Activated naive CD8-positive, alpha-beta T cell treated with anti-CD3 and anti-CD28 coated beads, Interleukin-2, amount 10 ng/mL, durations not matched to agents 7 days and 5 days (primary cell): ENCODE data around the gene SDR9C7. TPM values are rescaled to one million over a fixed set of nuclear protein-coding genes. Genes with fewer than 3 reads are reported as not detected.
"Not testable (repeated sequence)": the region's sequence is repeated elsewhere in the genome, so short reads cannot be mapped to it uniquely, and the experiment has no call there.

ENCODE experiments used
- ATAC-seq: fragments of 150-1000 bp; cut with Tn5 transposase; one replicate; pipeline ENCODE4 v1.10.0; 2021; ENCODE audit warnings: low read depth, moderate library complexity
- POLR2A ChIA-PET: fragments of 350-600 bp; sonication (Branson Sonifier 250); formaldehyde crosslinking; loops from one replicate; lab custom pipeline; 2021; ENCODE audit warnings: antibody characterized with exemption; lab: Charles Lee
- DNase-seq: peaks from one replicate; pipeline ENCODE4 v3.0.0; 2021
- H3K27ac Mint-ChIP-seq: one replicate; pipeline ENCODE4 v1.8.0; 2022; ENCODE audit warnings: mild to moderate bottlenecking, mixed read lengths
- H3K27me3 Mint-ChIP-seq: one replicate; pipeline ENCODE4 v1.8.0; 2022; ENCODE audit warnings: mild to moderate bottlenecking, moderate library complexity, mixed read lengths
- H3K36me3 Mint-ChIP-seq: one replicate; pipeline ENCODE4 v1.8.0; 2021; ENCODE audit warnings: mild to moderate bottlenecking, mixed read lengths
- H3K4me1 Mint-ChIP-seq: one replicate; pipeline ENCODE4 v1.8.0; 2021; ENCODE audit warnings: mixed read lengths
- H3K4me3 Mint-ChIP-seq: one replicate; pipeline ENCODE4 v1.8.0; 2022; ENCODE audit warnings: mild to moderate bottlenecking, moderate library complexity, mixed read lengths
- H3K9me3 Mint-ChIP-seq: one replicate; pipeline ENCODE4 v1.8.0; 2021; ENCODE audit warnings: mixed read lengths
- total RNA-seq, 2 experiments: library from RNA; stranded (reverse); gene quantifications; one replicate each; pipeline ENCODE4 v1.2.3, GENCODE V29; 2021

SDR9C7 gene
- total RNA-seq, 2 experiments from 2014 or later: not detected

DNA sequence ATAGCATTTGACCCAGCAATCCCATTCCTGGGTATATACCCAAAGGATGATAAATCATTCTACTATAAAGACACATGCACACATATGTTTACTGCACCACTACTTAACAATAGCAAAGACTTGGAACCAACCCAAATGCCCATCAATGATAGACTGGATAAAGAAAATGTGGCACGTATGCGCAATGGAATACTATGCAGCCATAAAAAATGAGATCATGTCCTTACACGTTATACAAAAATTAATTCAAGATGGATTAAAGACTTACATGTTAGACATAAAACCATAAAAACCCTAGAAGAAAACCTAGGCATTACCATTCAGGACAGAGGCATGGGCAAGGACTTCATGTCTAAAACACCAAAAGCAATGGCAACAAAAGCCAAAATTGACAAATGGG, 16.1 kb downstream of the SDR9C7 start:
- H3K9me3 Mint-ChIP-seq, H3K27ac Mint-ChIP-seq, DNase-seq, H3K4me3 Mint-ChIP-seq, POLR2A ChIA-PET, H3K4me1 Mint-ChIP-seq, ATAC-seq, H3K36me3 Mint-ChIP-seq: not testable (repeated sequence)
- H3K27me3 Mint-ChIP-seq: peaks cover 11% of the 10 kb centered on the region

DNA sequence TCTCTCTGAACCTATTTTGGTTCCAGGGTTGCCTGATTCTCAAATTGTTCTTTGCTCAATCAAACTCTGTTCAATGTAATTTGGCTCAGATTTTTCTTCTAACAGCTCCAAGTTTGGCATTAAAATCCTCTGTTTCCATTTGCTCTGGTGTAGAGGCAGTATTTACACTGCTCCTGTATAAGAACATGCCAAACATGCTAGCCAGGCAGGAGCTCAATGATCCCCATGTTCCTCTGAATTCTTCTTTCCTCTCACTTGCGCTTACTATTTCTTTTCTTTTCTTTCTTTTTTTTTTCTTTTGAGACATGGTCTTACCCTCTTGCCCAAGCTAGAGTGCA, 17.2 kb downstream of the SDR9C7 start:
- no peak overlapping the region for H3K27ac Mint-ChIP-seq
- no peak for ATAC-seq
- no peaks in the 10 kb centered on the region for H3K4me1 Mint-ChIP-seq
- no peak for DNase-seq
- H3K27me3 Mint-ChIP-seq: peaks cover 11% of the 10 kb centered on the region
- POLR2A ChIA-PET: no interaction called here
- no peak overlapping the region for H3K4me3 Mint-ChIP-seq
- H3K9me3 Mint-ChIP-seq: no peaks in the 10 kb centered on the region
- H3K36me3 Mint-ChIP-seq: no peaks in the 10 kb centered on the region

DNA sequence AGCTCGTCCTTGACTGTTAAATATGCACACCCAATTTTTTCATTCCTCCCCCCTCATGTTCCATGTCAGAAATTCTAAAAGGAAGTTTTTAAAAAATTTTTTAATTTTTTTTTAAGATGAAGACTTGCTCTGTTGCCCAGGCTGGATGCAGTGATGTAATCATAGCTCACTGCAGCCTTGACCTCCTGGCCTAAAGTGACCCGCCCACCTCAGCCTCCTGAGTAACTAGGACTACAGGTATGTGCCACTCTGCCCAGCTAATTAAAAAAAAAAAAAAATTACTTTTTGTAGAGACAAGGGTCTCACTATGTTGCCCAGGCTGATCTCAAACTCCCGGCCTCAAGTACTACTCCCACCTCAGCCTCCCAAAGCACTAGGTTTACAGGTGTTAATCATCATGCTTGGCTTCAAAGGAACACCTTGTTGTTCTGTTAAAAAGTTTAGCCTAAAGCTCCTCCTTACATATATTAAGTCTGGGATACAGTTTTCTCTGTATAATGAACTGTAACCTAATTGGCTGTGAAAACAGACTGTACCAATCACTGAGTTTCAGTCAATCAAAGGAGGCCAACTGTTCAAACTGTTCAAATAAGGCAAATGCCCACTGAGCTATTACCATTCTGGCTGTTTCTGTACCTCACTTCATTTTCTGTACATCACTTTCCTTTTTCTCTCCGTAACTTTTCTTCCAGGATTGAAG, 17.8 kb downstream of the SDR9C7 start:
- no peak overlapping the region for H3K4me3 Mint-ChIP-seq
- peaks cover 3% of the 10 kb centered on the region for H3K9me3 Mint-ChIP-seq
- H3K4me1 Mint-ChIP-seq: no peaks in the 10 kb centered on the region
- DNase-seq (no peak), ATAC-seq (no peak)
- POLR2A ChIA-PET: no interaction called here
- H3K27me3 Mint-ChIP-seq: peaks cover 10% of the 10 kb centered on the region
- H3K36me3 Mint-ChIP-seq: no peaks in the 10 kb centered on the region
- no peak overlapping the region for H3K27ac Mint-ChIP-seq

DNA sequence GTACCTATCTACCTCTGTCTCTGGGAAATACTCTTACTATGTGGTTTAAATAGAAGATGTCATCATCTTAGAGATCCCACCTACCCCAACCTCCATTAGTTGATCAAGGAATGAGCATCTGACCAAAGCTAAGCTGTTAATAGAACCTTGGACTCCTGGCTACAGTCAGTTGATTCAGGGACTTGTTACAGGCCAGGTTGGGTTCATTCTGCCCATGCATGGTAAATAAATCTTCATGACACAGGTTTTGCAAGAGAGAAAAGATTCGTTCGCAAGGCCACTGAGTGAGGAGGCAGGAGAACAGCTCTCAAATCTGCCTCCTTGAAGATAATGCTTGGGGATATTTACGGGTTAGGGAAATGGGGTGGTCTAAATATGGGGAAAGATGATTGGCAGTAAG, 19.5 kb downstream of the SDR9C7 start:
- Mint-ChIP-seq H3K4me3 (no peak overlapping the region), H3K36me3 (no peaks in the 10 kb centered on the region), H3K27me3 (peaks cover 7% of the 10 kb centered on the region), H3K4me1 (no peaks in the 10 kb centered on the region), H3K27ac (no peak overlapping the region), H3K9me3 (peaks cover 13% of the 10 kb centered on the region)
- DNase-seq (no peak), ATAC-seq (no peak)
- POLR2A ChIA-PET: no interaction called here

DNA sequence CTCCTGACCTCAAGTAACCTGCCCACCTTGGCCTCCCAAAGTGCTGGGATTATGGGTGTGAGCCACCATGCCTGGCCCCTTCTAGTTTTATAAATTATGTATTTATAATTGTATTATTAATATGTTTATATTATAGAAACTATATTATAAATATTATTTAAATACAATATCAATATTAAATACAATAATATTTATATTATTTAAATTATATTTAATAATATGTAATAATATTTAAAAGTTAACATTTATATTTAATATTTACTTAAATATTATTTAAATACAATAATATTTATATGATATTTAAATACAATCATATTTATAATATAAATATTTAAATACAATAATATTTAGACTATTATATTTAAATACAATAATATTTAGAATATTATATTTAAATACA, 20.0 kb downstream of the SDR9C7 start:
- POLR2A ChIA-PET: no interaction called here
- H3K4me1 Mint-ChIP-seq: no peaks in the 10 kb centered on the region
- DNase-seq (no peak), ATAC-seq (no peak)
- H3K27me3 Mint-ChIP-seq: peaks cover 7% of the 10 kb centered on the region
- H3K9me3 Mint-ChIP-seq: peaks cover 16% of the 10 kb centered on the region
- H3K27ac Mint-ChIP-seq: no peak overlapping the region
- H3K36me3 Mint-ChIP-seq: no peaks in the 10 kb centered on the region
- no peak overlapping the region for H3K4me3 Mint-ChIP-seq

DNA sequence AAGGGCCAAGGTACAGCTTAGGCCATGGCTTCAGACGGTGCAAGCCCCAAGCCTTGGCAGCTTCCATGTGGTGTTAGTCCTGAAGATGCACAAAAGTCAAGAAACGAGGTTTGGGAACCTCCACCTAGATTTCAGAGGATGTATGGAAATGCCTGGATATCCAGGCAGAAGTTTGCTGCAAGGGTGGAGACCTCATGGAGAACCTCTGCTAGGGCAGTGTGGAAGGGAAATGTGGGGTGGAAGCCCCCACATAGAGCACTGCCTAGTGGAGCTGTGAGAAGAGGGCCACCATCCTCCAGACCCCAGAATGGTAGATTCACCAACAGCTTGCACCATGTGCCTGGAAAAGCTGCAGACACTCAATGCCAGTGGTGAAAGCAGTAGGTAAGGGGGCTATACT, 24.8 kb downstream of the SDR9C7 start:
- H3K27ac Mint-ChIP-seq, H3K4me3 Mint-ChIP-seq, H3K27me3 Mint-ChIP-seq, H3K36me3 Mint-ChIP-seq, DNase-seq, POLR2A ChIA-PET, ATAC-seq, H3K4me1 Mint-ChIP-seq: not testable (repeated sequence)
- H3K9me3 Mint-ChIP-seq: peaks cover 22% of the 10 kb centered on the region

DNA sequence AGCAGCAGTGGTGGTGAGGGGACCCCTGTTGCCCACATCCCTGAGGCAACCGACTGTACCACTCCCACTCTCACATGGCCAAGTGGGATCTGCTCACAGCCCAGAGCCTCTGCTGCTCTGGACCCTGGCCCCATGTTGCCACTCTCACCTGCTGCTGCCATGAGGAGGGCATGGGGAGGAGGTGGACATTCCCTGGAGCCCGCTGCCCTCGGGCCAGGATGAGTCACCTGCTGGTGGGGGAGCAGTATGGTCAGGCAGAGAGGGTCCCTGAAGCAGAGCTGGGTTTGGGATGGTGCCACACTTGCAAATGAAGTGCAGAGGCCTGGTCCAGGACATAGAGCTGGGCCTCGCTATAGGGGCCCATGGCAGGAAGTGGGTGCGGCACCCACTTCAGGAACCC, 26.1 kb downstream of the SDR9C7 start:
- POLR2A ChIA-PET: no interaction called here
- ATAC-seq (no peak), DNase-seq (no peak)
- H3K36me3 Mint-ChIP-seq: no peaks in the 10 kb centered on the region
- H3K9me3 Mint-ChIP-seq: peaks cover 22% of the 10 kb centered on the region
- H3K4me3 Mint-ChIP-seq: no peak overlapping the region
- no peaks in the 10 kb centered on the region for H3K4me1 Mint-ChIP-seq
- H3K27me3 Mint-ChIP-seq: peaks cover 7% of the 10 kb centered on the region
- no peak overlapping the region for H3K27ac Mint-ChIP-seq

DNA sequence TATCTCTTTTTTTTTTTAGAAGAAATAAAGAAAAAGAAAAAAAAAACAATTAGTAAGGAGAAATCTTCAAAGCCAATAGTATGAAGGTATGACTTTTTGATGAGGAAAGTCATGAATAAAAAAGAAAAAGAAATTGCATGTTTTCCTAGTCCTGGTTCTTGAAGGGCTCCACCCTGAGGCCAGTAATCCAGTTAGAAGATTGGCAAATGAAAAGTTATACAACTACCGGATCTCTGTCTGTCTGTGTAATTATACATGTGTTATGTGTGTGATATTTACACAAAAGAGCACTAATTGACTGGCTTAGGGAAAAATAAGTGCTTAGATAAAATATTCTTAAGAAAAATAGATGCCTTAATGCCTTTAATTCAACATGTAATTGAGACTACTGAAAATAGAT, 28.4 kb downstream of the SDR9C7 start:
- H3K27me3 Mint-ChIP-seq: peaks cover 5% of the 10 kb centered on the region
- H3K4me3 Mint-ChIP-seq: no peak overlapping the region
- no peaks in the 10 kb centered on the region for H3K4me1 Mint-ChIP-seq
- no peak overlapping the region for H3K27ac Mint-ChIP-seq
- peaks cover 29% of the 10 kb centered on the region for H3K9me3 Mint-ChIP-seq
- no peak for ATAC-seq
- no peak for DNase-seq
- POLR2A ChIA-PET: no interaction called here
- peaks cover 2% of the 10 kb centered on the region for H3K36me3 Mint-ChIP-seq

DNA sequence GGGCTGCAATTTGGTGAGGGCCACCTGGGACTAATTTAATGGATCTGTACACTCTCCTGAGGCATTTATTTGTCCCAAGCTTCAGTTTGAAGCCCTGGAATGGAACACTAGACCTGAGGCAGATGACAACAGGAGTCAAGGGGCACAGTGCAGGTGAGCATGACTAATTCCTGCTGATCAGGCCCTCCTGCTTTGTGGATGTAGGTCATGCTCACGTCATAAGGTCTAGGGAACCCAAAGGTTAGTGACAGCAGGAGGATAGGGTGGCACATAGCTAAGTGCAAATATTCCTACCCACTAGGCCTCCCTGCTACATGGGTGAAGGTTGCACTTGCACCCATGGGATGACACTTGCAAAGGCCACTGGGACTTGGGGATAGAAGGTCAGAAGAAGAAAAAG, 30.8 kb downstream of the SDR9C7 start:
- DNase-seq (no peak), ATAC-seq (no peak)
- H3K4me1 Mint-ChIP-seq: no peaks in the 10 kb centered on the region
- H3K4me3 Mint-ChIP-seq: no peak overlapping the region
- no peak overlapping the region for H3K27ac Mint-ChIP-seq
- POLR2A ChIA-PET: no interaction called here
- H3K9me3 Mint-ChIP-seq: peaks cover 22% of the 10 kb centered on the region
- H3K27me3 Mint-ChIP-seq: peaks cover 5% of the 10 kb centered on the region
- H3K36me3 Mint-ChIP-seq: peaks cover 2% of the 10 kb centered on the region

DNA sequence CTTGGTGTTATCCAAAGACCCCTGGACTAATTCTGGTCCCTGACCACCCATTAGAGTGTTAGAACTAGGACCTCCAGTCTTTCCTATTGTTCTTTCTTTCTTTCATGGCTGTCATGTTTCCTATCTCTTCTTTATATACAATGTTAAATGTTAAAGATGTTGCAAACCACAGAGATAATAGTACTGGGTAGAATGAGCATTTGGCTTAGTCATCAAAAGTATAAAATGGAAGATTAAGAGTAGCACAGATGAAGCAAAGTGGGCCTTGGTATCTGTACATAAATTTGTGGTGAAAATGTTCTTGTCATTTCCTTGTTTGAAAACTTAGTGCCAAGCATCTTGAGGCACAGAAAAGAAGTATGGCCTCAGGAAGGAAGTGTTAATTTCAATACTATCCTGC, 32.9 kb downstream of the SDR9C7 start:
- H3K4me1 Mint-ChIP-seq, H3K36me3 Mint-ChIP-seq, DNase-seq, H3K4me3 Mint-ChIP-seq, ATAC-seq, H3K27ac Mint-ChIP-seq, POLR2A ChIA-PET, H3K27me3 Mint-ChIP-seq: not testable (repeated sequence)
- H3K9me3 Mint-ChIP-seq: peaks cover 22% of the 10 kb centered on the region

DNA sequence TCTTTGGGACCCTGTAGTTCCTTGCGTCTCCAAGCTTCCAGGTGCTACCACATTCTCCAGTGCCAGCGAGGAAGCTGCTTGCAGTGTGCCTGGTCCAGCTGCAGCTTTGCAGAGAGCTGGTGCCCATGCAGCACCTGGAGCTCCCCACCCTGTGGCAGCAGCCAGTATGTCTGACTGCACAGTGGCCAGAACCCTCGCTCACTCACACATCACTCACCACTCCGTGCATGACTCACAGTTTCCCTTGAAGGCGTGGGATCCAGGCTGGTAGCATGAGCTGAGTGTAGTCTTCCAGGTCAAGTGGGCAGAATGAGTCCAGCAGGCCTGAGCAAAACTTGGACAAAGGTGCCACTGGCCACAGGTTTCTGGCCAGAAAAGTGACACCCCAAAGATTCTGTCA, 33.6 kb downstream of the SDR9C7 start:
- Mint-ChIP-seq H3K9me3 (peaks cover 25% of the 10 kb centered on the region), H3K36me3 (peaks cover 2% of the 10 kb centered on the region), H3K27ac (no peak overlapping the region), H3K27me3 (peaks cover 1% of the 10 kb centered on the region), H3K4me3 (no peak overlapping the region), H3K4me1 (no peaks in the 10 kb centered on the region)
- POLR2A ChIA-PET: no interaction called here
- ATAC-seq (no peak), DNase-seq (no peak)

DNA sequence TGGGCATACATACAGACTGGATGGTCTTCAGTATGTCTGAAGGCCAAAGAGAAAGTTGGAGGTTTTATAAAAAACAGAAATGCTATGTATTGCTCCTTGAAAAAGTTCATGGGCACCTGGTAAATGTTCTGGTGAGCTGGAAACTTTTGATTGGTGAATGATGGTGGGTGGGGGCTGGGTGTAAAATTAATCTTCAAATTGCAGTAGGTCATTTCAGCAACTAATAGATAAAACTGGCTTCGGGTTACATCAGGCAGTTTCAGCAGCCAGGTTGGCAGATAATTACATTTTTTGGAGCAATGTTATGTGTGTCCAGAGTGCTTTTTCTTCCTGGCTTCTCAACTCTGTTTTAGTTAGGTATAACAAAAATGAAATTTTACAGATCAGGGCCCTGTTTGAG, 35.3 kb downstream of the SDR9C7 start:
- DNase-seq: no peak

DNA sequence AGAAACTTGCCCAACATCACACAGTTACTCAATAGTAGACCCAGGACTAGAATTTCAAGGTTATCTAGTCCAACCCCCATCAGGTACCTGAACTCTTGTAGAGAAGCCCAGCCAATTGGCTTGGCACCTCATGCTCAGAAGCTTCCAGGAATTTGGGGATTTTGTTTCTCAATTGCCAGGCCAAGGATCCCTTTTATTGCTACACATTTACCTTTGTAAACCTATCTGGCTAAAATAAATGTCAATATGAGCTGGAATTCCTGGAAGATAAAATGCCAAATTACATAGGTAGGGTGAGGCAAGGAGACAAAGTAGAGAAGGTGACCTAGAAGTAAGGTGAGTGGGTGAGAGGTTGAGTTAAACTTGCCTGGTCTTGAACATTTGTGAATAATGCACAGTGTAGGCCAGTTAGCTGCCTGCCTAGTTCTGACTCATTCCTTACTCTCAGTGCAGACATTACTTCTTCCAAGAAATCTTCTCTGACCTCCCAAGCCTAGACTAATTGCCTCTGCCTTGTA, 36.3 kb downstream of the SDR9C7 start:
- peaks cover 1% of the 10 kb centered on the region for H3K27me3 Mint-ChIP-seq
- no peak overlapping the region for H3K27ac Mint-ChIP-seq
- peaks cover 2% of the 10 kb centered on the region for H3K36me3 Mint-ChIP-seq
- POLR2A ChIA-PET: no interaction called here
- H3K9me3 Mint-ChIP-seq: peaks cover 25% of the 10 kb centered on the region
- no peak overlapping the region for H3K4me3 Mint-ChIP-seq
- ATAC-seq (no peak), DNase-seq (no peak)
- H3K4me1 Mint-ChIP-seq: no peaks in the 10 kb centered on the region

More for the DNA sequence above, 35.3 kb downstream of the SDR9C7 start:
- Mint-ChIP-seq H3K27me3 (peaks cover 1% of the 10 kb centered on the region), H3K9me3 (peaks cover 25% of the 10 kb centered on the region), H3K4me1 (no peaks in the 10 kb centered on the region), H3K27ac (no peak overlapping the region), H3K4me3 (no peak overlapping the region), H3K36me3 (peaks cover 2% of the 10 kb centered on the region)
- POLR2A ChIA-PET: no interaction called here
- no peak for ATAC-seq

DNA sequence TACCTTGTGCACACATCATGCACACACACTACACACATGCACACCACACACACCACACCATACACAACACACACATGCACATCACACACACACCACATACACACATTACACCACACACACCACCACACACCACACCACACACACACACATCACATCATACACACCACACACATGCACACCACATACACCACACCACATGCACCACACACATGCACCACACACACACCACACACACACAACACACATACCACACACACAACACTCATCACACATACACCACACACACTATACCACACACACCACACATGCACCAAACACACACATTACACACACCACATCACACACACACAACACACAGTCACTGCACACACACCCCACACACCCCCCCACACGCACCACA, 38.1 kb downstream of the SDR9C7 start:
- peaks cover 5% of the 10 kb centered on the region for H3K27me3 Mint-ChIP-seq
- H3K4me1 Mint-ChIP-seq: no peaks in the 10 kb centered on the region
- peaks cover 19% of the 10 kb centered on the region for H3K9me3 Mint-ChIP-seq
- ATAC-seq (no peak), DNase-seq (no peak)
- POLR2A ChIA-PET: no interaction called here
- H3K27ac Mint-ChIP-seq: no peak overlapping the region
- no peak overlapping the region for H3K4me3 Mint-ChIP-seq
- H3K36me3 Mint-ChIP-seq: no peaks in the 10 kb centered on the region
